LNCAP (cell line): Measurements from ENCODE around the gene SLC7A1.

Source experiments
- TF ChIP-seq, protein P1 (sequence below): fragments of 450-650 bp; IDR thresholded peaks from 2 replicates; pipeline ENCODE4 v1.5.1; 2017; ENCODE audit warnings: mild to moderate bottlenecking

Gene SLC7A1

DNA sequence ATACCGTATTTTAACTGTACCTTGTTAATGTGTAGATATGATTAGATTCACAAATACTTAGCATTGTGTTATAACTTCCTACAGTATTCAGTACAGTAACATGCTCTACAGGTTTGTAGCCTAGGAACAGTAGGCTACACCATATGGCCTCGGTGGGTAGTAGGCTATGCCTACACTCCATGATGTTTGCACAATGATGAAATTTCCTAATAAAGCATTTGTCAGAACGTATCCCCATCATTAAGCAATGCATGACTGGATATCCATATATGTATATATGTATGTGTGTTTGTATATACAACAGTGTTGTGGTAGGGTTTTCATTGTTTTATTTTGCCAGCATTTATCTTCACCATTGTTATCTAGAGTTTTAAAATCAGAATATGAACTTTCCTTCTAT is 119.4 kb downstream of the SLC7A1 start:
- TF ChIP-seq, protein P1, sequence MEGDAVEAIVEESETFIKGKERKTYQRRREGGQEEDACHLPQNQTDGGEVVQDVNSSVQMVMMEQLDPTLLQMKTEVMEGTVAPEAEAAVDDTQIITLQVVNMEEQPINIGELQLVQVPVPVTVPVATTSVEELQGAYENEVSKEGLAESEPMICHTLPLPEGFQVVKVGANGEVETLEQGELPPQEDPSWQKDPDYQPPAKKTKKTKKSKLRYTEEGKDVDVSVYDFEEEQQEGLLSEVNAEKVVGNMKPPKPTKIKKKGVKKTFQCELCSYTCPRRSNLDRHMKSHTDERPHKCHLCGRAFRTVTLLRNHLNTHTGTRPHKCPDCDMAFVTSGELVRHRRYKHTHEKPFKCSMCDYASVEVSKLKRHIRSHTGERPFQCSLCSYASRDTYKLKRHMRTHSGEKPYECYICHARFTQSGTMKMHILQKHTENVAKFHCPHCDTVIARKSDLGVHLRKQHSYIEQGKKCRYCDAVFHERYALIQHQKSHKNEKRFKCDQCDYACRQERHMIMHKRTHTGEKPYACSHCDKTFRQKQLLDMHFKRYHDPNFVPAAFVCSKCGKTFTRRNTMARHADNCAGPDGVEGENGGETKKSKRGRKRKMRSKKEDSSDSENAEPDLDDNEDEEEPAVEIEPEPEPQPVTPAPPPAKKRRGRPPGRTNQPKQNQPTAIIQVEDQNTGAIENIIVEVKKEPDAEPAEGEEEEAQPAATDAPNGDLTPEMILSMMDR = no peak

DNA sequence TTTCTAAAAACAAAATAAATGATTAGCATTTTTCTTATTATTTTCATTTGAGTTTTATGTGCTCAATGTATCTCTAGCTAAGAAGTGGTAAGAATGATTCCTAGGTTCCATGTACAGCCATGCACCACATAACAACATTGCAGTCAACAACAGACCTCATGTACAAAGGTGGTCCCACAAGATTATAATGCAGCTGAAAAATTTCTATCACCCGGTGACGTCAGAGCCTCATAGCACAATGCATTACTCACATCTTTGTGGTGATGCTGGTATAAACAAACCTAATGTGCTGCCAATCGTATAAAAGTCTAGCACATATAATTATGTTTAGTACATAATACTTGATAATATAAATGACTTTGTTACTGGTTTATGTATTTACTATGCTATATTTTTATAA is 120.5 kb downstream of the SLC7A1 start:
- TF ChIP-seq, protein P1 = no peak

DNA sequence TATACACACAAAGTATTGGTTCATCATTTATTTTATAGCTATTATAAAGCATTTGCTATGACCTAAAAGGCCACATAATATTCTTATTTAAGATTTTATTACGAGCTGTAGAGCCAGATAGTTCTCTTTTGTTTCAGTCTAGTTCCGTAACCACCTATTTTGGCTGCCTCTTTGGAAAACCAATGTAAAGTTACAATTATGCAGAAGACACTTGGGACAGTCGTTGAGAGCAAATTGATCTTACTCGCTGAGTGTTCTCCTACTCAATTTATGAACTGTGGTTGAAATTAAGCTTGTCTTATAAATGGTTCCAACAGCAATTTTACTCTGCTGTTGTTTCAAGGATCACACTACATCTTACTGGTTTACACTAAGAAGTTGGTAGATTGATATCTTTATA is 122.3 kb downstream of the SLC7A1 start:
- TF ChIP-seq, protein P1 = no peak

DNA sequence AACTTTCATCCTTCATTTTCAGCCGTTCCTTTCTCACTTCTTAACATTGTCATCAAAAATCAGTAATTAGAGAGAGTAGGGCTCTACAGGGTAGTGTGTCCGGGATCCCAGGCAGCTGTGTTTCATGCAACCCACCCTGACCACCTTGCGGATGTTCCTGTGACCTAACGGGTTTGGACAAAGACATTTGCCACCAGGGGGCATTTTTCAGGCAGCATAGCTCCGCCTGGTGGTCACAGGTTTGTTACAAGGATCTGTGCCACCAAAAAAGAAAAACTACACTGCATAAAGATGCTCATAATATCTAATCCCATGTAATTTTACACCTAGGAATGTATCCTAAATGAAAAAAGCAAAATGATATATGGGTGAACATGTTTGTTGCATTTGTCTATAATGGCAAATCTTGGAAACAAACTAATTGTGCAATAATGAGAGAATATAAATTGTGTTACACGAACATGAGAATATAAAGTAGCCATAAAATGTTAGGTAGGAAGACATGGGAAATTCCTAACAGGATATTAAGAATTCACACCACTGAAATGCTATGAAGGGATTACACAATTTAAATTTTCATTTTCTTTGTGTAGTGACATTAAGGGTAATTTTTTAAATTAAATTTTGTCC is 123.0 kb downstream of the SLC7A1 start:
- TF ChIP-seq, protein P1 = peak; percentile 94

DNA sequence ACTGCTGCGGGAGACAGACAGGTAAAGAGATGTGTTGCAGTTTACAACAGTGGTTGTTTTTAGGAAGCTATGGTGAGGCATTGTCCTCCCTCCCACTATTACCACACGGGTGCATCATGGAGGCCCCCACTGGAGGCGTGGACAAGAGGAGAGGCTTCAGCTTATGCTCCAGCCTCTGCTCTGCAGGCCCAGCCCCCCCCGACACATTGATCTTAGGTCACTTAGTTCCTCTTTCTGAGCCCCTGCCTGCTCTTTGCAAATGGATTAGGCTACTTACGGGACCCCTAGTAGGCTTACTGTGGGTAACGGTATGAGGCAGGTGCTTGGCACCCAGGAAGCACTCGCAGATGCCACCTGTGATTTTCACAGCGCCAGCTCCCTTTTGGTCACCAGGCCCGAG is 123.9 kb downstream of the SLC7A1 start:
- TF ChIP-seq, protein P1 = no peak

DNA sequence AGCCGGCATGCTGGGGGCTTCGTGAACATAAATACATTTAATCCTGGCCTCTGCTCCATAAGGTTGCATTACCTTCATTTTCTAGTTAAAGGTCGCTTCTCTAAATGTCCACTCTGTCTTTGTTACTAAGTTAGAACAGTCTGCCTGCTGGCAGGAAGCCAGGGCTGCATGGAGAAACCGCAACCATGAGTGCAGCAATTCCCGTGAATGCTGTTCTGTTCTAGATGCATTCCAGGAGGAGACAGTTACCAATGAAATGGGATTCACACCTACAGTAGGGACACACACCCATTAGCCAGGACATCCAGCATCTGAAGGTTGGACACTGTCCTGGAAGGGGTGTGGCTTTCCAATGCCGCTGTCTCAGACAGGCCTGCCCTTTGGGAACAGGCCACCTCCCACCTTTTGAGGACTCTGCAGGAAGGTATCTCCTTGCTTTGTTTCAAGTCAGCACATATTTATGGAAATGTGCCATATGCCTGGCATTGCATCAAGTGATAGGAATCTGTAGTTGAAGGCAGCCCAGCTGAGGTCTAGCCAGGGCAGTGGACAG is 129.7 kb downstream of the SLC7A1 start:
- TF ChIP-seq, protein P1 = no peak

DNA sequence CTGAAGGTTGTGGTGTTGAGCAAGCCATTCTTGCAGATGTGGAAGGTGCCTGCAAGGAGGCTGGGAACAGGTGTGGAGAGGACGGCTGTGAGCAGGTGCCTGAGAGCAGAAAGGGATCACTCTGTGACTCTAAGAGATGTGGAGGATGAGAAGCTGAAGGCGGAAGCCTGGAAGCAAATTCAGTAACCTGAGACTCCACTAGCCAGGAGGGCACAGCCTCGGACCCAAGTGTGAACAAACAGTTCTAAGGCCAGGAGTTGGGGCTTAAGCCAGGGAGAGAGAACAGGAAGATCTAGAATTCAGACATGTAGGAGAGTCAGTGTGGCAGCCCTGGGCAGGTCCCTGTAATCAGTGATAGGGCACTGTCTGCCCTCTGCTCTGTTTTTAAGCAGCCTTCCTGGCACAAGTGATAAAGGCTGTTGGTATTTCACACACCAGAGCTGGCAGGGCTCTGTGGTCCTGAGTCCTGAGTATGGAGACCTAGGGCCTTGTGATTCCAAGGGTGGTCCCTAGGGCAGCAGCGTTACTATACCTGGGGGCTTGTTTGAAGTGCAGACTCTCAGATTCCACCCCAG is 131.3 kb downstream of the SLC7A1 start:
- TF ChIP-seq, protein P1 = no peak
